Stimulated activated CD4-positive, alpha-beta T cell treated with anti-CD3 and anti-CD28 coated beads, Interleukin-4, amount 100 ng/mL, for 1 hour (primary cell): ENCODE measurements around the gene RAB40C.

Experiments used
- DNase-seq: peaks from one replicate; pipeline ENCODE4 v3.0.0-alpha.2; 2020

Gene RAB40C

GRCh38 chr16:575354-576196 lies 14.3 kb upstream of the RAB40C start:
- DNase-seq, result no peak

- DNase-seq, result no peak
Observed at GRCh38 chr16:576197-576822, 13.6 kb upstream of the RAB40C start.

DNA sequence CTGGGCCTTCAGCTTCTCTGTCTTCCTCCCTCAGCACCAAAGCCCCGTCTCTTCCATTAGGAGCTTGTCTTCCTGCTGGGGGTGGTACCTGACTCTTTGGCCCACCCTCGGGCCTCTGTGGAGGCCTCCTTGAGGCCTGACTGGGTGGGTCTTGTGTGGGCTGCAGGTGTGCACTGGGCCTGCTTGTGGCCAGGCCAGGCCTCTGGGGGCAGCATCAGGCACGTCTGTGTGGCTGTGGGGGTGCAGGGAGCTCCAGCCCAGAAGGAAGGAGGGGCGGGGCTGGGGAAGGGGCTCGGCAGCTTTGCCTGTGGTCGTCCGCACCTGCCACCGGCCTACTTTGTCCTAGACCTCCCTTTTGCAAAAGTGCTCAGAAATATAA lies 13.1 kb upstream of the RAB40C start:
- no peak for DNase-seq

DNA sequence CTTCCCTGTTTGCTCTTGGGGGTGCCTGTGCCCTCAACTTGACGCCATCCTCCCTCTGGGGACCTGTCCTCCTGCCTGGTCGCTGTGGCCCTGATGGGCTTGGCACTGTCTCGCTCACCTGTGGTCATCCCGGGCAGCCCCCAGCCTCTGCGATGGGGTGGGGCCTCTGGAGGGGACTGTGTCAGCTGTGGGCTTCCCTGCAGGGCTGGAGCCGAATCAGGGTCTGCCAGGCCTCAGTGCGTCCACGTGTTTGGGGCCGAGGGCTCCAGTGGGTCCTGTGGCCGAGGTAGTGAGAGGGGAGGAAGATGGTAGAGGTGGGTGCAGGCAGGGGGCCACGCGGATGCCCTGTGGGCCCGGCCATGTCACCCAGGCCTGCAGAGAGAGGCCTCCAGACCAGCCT lies 12.1 kb upstream of the RAB40C start:
- DNase-seq, result no peak

GRCh38 chr16:578232-578869 lies 11.5 kb upstream of the RAB40C start:
- DNase-seq, result no peak

DNA sequence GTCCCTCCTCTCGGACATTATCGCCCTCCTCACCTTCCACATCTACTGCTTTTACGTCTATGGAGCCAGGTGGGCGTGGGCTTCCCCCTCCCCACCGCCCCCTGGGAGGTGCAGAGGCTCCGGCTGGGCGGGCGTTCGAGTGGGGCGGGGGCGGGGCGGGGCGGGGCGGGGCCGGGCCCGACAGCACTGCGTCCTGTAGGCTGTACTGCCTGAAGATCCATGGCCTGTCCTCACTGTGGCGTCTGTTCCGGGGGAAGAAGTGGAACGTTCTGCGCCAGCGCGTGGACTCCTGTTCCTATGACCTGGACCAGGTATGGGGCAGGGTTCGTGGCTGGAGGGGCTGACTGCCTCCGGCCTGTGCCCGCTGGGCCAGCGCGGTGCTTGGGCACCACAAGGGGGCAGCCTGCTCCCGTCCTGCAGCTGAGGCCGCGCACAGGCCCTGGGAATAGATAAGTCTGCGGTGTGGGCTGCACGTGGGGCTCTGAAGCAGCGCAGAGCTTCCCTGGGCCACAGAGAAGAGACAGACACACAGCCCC lies 10.9 kb upstream of the RAB40C start:
- DNase-seq, result peak; percentile 68

DNA sequence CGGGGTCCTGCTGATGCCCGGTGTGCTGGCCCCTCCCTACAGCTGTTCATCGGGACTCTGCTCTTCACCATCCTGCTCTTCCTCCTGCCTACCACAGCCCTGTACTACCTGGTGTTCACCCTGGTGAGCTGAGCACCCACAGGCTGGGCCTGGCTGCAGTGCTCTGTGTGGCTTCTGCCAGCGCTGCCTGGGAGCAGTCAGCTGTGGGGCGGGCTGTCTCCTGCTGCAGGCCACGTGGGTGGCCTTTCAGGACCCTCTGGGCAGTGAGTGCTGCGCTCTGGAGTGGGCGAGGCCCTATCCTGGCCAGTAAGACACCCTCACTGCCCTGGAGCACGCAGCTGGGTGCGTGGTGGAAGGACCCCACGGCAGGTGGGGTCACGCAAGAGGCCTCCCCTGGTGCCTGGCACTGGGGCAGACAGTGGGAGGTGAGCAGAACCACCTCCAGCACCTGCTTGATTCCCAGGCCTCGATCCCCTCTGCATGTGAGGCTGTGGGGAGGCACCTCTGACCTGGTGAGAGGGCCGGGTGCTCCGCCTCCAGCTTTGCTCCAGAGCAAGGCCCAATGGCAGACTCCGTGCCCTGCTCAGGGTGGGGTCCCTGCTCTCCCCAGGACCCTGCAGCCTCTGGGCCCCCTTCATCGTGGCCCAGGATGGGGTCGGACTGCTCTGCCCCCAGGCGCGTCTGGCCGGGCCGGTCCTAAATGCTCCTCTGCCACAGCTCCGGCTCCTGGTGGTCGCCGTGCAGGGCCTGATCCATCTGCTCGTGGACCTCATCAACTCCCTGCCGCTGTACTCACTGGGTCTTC lies 9.5 kb upstream of the RAB40C start:
- no peak for DNase-seq

DNA sequence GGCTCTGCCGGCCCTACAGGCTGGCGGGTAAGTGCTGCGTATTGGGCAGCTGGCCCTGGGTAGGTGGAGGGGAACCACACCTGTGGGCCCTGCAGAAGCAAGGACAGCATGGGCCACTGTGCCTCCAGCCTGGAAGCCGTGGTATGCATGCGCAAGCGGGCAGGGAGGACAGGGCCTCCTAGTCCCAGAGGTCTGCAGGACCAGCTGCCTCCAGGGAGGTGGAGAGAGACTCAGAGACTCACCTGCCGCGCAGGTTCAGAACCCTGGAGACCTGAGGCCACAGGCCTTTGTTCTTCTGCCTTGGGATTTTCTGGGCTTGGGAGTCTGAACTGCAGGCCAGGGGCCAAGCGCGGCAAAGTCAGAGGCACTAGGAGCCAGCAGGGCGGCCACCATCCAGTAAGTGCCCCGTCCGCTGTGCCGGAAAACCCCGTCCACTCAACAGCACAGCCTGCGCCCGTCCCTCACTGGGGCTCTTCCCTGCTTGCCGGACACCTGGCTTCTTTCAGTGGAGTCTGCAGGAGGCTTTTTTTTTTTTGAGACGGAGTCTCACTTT lies 8.8 kb upstream of the RAB40C start:
- no peak for DNase-seq

GRCh38 chr16:582218-582613 lies 7.7 kb upstream of the RAB40C start:
- no peak for DNase-seq

DNA sequence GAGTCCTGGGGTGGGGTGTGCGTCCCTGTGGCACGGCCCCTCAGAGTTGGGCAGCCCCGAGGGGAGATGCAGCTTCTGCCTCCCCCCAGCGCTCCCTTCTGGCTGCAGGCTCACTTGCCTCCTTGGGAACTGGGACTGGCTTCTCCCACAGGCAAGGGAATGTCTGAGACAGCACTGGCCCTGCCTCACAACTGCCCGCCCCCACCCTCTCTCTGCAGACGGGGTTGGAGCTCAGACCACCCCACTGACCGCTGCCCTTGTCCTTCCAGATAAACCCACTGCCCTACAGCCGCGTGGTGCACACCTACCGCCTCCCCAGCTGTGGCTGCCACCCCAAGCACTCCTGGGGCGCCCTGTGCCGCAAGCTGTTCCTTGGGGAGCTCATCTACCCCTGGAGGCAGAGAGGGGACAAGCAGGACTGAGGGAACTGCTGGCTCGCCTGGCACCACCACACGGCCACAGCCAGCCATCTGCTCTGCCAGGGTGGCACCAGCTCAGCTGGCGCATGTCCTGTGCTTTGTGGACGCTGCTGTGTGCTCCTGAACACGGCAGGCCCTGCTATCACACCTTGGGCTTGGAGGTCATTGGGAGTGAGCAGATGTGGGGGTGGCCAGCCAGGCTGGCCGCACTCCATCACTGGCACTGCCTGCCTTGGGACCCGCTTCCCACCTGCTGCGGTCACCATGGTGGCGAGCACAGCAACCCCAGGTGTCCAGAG lies 7.1 kb upstream of the RAB40C start:
- DNase-seq, result no peak

GRCh38 chr16:583470-583814 lies 6.4 kb upstream of the RAB40C start:
- DNase-seq, result no peak

DNA sequence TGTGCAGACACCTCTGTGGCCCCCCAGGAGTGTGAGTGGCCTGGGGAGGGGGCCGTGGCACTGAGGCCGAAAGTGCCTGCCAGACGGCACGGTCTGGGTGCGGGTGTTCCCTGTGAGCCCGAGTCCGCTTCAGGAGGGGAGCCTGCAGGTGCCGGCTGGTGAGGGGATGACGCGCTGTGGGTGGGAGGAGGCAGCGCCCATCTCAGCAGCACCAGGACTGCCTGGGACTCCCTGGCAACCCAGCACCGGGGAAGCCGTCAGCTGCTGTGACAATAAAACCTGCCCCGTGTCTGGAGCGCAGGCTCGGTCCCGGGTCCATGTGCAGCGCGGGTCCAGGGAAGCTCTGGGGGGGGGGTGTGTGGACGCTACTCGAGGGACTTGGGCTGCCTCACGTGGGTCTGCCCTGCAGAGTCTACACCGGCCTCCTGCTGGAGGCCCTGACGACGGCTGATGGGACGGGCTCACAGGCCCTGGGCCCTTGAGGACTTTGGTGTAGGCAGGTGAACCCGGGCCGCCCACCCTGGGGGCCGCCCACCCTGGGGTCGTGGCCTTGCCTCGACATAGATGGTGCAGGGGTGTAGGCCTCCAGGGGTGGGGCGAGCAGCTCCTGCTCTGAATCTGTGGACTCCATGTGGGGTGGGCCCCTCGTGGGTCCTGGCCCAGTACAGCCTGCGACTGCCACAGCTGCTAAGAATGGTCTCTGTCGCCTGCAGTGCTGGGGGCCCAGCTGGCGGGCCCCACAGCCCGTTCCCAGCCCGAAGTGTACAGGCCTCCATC lies 5.9 kb upstream of the RAB40C start:
- DNase-seq, result no peak

DNA sequence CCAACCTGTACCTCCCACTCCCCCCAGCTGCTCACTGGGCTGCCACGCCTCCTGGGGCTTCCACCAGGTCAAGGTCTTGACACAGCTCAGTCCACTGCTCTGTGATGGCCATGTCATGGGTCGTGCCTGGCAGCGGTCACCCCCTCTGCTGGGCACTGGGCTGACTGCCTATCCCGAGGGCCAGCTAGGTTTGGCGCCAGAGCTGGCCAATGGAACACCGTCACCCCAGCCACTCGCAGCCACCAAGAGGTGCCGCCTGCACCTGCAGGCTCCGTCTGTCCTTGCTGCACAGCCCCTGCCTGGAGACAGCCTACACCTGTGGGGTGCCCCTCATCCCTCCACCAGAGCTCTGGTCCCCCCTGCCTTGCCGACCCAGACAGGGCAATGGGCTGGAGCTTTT lies 4.5 kb upstream of the RAB40C start:
- DNase-seq, result no peak

DNA sequence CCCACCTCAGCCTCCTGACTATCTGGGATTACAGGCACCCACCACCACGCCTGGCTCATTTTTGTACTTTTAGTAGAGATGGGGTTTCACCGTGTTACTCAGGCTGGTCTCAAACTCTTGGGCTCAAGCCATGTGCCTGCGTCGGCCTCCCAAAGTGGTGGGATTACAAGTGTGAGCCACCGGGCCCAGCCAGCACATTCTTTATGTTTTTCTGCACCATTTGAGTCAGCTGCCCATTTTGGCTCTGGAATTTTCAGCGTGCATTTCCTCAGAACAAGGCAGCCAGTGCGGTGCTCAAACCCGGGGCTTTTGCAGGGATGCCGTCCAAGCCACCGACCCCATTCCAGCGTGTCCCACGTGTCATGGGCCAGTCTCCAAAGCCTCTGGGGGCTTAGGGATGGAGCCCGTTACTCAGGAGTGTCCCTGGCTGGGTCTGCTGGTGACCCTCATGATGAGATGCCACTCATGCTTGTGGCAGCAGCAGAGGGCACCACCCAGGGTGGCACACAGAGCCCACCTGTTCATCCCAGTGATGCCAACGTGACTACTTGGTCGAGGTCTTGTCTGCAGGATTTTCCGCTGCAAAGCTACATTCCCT lies 3.7 kb upstream of the RAB40C start:
- no peak for DNase-seq

DNA sequence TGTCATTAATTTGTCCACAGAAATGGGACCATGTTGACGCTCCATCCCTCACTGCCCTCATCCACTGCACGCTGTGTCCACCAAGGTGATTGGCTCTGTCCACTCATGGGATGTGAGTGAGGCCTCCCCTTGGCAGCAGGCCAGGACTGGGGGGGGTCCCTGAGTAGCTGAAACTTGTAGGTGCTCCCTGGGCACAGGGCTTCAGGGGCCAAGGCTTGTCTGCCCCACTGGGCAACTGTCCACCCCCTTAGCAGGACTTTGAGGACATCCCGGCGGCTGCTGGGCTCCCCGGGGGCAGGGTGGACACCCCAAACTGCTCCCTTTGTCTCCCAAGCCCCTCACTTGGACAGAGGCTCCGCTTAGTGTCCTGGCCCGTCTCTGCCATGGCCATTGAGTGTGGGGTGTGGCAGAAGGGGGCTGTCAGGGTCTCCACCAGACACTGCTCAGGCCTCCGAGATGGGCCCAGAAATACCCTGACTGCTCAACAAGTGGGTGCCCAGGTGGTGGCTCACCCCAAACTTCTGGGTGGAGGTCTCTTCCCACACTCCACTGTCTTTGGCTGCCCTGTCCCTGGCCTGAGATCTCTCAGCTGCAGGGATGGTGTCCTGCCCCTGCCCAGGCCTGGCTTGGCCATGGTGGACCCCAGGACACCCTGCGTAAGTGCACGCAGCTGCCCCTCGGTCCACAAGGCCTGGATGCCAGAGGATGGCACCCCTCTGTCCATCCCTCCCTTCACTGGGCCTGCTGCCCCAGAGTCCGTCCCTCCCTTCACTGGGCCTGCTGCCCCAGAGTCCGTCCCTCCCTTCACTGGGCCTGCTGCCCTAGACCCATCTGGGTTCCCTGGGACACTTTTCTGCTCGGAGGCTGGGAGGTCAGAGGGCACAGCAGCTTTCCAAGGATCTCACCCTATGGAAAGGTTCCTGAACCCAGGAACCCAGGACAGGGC lies 2.9 kb upstream of the RAB40C start:
- no peak for DNase-seq

- DNase-seq, result no peak
Observed at GRCh38 chr16:588639-588888, 1.3 kb upstream of the RAB40C start.

DNA sequence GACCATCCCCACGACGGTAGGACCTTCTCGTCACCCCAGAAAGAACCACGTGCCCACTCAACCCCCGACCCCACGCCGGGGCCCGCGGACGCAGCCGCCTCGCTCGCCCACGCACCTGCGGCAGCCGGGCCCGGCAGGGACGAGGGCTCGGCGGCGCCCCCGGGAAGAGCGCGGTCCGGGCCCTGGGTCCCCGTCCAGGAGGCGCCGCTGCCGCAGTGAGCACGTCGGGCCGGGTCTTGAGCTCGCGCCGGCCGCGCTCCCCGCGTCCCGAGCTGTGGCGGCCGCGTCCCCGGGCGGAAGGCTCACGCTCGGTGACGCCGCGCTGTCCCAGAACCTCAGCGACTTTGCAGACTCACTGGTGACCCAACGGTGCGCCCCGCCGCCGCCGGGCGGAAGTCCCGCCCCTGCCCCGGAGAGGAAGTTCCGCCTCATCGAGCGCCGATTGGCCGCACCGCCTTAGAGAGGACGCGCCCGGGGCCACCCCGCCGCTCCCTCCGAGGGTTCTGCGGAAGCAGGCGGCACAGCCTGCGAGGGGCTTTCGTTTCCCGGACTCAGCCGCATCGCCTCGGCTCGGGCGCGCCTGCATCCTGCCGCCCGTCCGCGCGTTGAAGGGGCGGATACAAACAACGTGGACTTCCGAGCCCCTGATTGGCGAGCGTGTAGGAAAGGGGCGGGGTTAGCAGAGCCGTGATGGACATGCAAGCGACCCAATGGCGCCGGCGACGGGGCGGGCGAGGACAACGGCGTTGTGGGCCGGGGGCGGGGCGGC lies 793 bp upstream of the RAB40C start:
- peak; percentile 98 for DNase-seq

DNA sequence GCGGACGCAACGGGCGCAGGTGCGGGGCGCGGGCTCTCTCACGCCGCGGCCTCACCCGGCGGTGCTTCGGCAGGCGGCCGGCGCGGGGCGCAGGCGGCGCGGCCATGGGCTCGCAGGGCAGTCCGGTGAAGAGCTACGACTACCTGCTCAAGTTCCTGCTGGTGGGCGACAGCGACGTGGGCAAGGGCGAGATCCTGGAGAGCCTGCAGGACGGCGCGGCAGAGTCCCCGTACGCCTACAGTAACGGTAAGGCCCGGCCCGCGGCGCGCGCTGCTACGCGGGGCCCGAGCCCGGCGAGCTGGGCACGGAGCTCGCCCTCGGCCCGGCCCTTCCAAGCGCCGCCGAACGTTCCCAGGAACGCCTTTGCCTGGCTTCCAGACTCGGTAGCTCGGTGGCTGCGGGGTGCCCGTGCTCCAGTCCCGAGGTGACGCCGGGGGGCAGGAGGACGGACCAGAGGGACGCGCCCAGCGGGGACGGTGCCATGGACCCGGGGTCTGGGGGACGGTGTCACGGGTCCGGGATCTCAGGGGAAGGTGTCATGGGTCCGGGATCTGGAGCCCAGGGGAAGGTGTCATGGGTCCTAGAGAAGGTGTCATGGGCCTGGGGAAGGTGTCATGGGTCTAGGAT lies 435 bp downstream of the RAB40C start:
- DNase-seq, result no peak

- DNase-seq, result no peak
Observed at GRCh38 chr16:590815-591200, 942 bp downstream of the RAB40C start.
